ENCODE data around the gene RASGRP4. TPM values are rescaled to one million over a fixed set of nuclear protein-coding genes. Genes with fewer than 3 reads are reported as not detected.

Gene RASGRP4
- total RNA-seq, 1 experiment from 2014 or later = not detected

- H3K27me3 ChIP-seq (ENCODE audit: insufficient read depth, low read depth) = peaks cover 89% of the 10 kb centered on the region
- no peaks in the 10 kb centered on the region for H3K79me2 ChIP-seq (ENCODE audit: low read depth)
- intact Hi-C loops (cut with micrococcal nuclease; ENCODE audit: unreplicated experiment) = no loop called here
- H4K20me1 ChIP-seq (ENCODE audit: insufficient read depth) = no peaks in the 10 kb centered on the region
- CTCF ChIA-PET = interaction anchor here (0.5 kb wide), 1 partner anchor 55 kb away, joined by 5 read pairs; no protein-coding TSS in a partner anchor
- no peak overlapping the region for H3K27ac ChIP-seq
- no peak overlapping the region for H3K4me3 ChIP-seq
- no peak overlapping the region for H2AFZ ChIP-seq
- H3K36me3 ChIP-seq (ENCODE audit: low read depth) = no peaks in the 10 kb centered on the region
- H3K4me1 ChIP-seq (replicated peaks; ENCODE audit: insufficient read depth) = no peaks in the 10 kb centered on the region
- H3K9me2 ChIP-seq (ENCODE audit: insufficient read depth) = no peaks in the 10 kb centered on the region
- H3K9me3 ChIP-seq (ENCODE audit: insufficient read depth, low read depth) = no peaks in the 10 kb centered on the region
- TF ChIP-seq EZH2 (IDR thresholded peaks at IDR 0.05; ENCODE audit: low read depth) (no peak), CTCF (conservative IDR thresholded peaks at IDR 0.05) (no peak)
- H3F3A ChIP-seq (ENCODE audit: insufficient read depth, low read depth) = no peaks in the 10 kb centered on the region
- DNase-seq = no peak
- POLR2A ChIA-PET (ENCODE audit: unreplicated experiment) = no interaction called here
- no TSS peak for BruUV-seq (replicated peaks)
- H3K4me2 ChIP-seq = no peak overlapping the region
Observed at GRCh38 chr19:38470788-38471480, 44.9 kb upstream of the RASGRP4 start.

- H3K4me3 ChIP-seq = no peak overlapping the region
- DNase-seq = no peak
- no peaks in the 10 kb centered on the region for H3K9me3 ChIP-seq (ENCODE audit: insufficient read depth, low read depth)
- H3K27ac ChIP-seq = no peak overlapping the region
- ChIA-PET CTCF (no interaction called here), POLR2A (ENCODE audit: unreplicated experiment) (no interaction called here)
- no peaks in the 10 kb centered on the region for H3K36me3 ChIP-seq (ENCODE audit: low read depth)
- H2AFZ ChIP-seq = no peak overlapping the region
- BruUV-seq (replicated peaks) = no TSS peak
- H3K27me3 ChIP-seq (ENCODE audit: insufficient read depth, low read depth) = peaks cover 86% of the 10 kb centered on the region
- H4K20me1 ChIP-seq (ENCODE audit: insufficient read depth) = no peaks in the 10 kb centered on the region
- H3K79me2 ChIP-seq (ENCODE audit: low read depth) = no peaks in the 10 kb centered on the region
- intact Hi-C loops (cut with micrococcal nuclease; ENCODE audit: unreplicated experiment) = no loop called here
- no peaks in the 10 kb centered on the region for H3F3A ChIP-seq (ENCODE audit: insufficient read depth, low read depth)
- TF ChIP-seq EZH2 (IDR thresholded peaks at IDR 0.05; ENCODE audit: low read depth) (no peak), CTCF (conservative IDR thresholded peaks at IDR 0.05) (no peak)
- H3K9me2 ChIP-seq (ENCODE audit: insufficient read depth) = no peaks in the 10 kb centered on the region
- H3K4me2 ChIP-seq = no peak overlapping the region
- no peaks in the 10 kb centered on the region for H3K4me1 ChIP-seq (replicated peaks; ENCODE audit: insufficient read depth)
Observed at GRCh38 chr19:38469151-38469550, 43.1 kb upstream of the RASGRP4 start.

- ChIA-PET POLR2A (ENCODE audit: unreplicated experiment) (no interaction called here), CTCF (no interaction called here)
- no peaks in the 10 kb centered on the region for H3K79me2 ChIP-seq (ENCODE audit: low read depth)
- H4K20me1 ChIP-seq (ENCODE audit: insufficient read depth) = no peaks in the 10 kb centered on the region
- no peak overlapping the region for H3K4me3 ChIP-seq
- H3K27ac ChIP-seq = no peak overlapping the region
- H3K9me3 ChIP-seq (ENCODE audit: insufficient read depth, low read depth) = no peaks in the 10 kb centered on the region
- H2AFZ ChIP-seq = no peak overlapping the region
- H3F3A ChIP-seq (ENCODE audit: insufficient read depth, low read depth) = no peaks in the 10 kb centered on the region
- no peak for TF ChIP-seq CTCF (conservative IDR thresholded peaks at IDR 0.05)
- no peak for TF ChIP-seq EZH2 (IDR thresholded peaks at IDR 0.05; ENCODE audit: low read depth)
- H3K36me3 ChIP-seq (ENCODE audit: low read depth) = no peaks in the 10 kb centered on the region
- H3K4me1 ChIP-seq (replicated peaks; ENCODE audit: insufficient read depth) = no peaks in the 10 kb centered on the region
- H3K4me2 ChIP-seq = no peak overlapping the region
- no TSS peak for BruUV-seq (replicated peaks)
- intact Hi-C loops (cut with micrococcal nuclease; ENCODE audit: unreplicated experiment) = no loop called here
- H3K27me3 ChIP-seq (ENCODE audit: insufficient read depth, low read depth) = peaks cover 83% of the 10 kb centered on the region
- no peaks in the 10 kb centered on the region for H3K9me2 ChIP-seq (ENCODE audit: insufficient read depth)
- DNase-seq = no peak
Observed at GRCh38 chr19:38467541-38468525, 41.8 kb upstream of the RASGRP4 start.
